NCI-H2196 treated with DMSO at 0.1 percent for 48 hours (cell line): Measurements from ENCODE around the gene RBMXL2.

Experiments
- DNase-seq: peaks from one replicate; lab custom pipeline; 2025; ENCODE audit not compliant: unreplicated experiment; lab: John Stamatoyannopoulos, UW

Gene RBMXL2

DNA sequence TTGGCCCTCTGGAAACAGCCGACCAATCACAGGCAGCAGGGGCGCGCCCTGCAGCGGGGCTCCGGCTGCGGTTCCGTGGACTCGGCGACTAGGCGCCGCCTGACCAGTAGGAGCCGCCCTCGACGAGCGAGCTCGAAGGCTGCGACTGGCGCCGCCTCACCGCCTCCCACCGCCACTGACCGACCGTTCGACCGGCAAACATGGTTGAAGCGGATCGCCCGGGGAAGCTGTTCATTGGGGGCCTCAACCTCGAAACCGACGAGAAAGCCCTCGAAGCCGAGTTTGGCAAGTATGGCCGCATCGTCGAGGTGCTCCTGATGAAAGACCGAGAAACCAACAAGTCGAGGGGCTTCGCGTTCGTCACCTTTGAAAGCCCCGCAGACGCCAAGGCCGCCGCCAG, at the start of gene RBMXL2:
TSS of gene RBMXL2 (plus strand) at position 78 of the 400 bp plus-strand sequence. CDS start at position 201, 123 bp downstream.
- DNase-seq = no peak

DNA sequence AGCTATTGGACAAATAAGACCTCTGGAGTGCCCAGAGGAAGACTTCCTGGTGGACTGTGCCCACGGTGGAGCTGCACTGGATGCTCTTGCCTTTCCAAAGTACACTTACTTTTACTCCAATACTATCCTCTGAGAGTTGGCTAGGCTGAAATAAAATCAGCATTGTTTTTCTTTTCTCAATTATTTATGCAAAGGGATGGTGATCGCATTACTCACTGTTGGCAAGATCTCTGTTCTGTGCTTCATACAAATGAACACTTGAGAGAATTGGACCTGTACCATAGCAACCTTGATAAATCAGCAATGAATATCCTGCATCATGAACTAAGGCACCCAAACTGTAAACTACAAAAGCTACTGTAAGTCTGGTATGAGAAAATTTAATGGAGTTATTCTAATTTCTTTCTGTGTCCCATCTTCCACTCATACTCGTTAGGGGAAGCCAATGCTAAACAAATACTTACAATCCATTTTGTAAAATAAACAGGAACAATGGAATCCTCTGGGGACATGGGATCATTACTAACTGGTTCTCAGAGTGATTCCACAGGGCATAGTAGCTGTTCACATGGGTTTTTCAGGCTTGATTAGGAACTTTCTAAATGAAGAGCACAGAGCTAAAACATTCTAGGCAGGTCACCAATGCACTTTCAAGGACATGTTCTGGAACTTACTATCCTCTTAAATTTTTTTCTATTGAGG, 42.2 kb upstream of the RBMXL2 start:
- DNase-seq = no peak

DNA sequence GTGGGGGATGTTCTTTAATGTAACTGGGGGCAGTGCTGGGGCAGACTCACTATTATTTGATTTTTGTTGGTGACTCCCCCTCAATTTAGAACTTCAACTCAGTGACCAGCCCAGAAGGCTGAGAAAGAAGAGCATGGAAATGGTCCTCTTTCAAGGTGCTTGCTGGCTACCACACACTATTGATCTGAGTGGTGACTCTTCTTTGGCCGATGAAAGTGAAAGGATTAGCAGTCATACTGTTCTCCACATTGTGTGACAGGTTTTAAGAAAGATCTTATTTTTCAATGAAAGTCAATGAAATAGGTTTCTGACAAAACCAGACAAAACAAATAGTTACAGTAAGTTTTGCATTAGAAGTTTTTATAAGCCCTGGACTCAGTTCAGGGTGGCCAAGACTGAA, 38.6 kb upstream of the RBMXL2 start:
- DNase-seq = no peak

DNA sequence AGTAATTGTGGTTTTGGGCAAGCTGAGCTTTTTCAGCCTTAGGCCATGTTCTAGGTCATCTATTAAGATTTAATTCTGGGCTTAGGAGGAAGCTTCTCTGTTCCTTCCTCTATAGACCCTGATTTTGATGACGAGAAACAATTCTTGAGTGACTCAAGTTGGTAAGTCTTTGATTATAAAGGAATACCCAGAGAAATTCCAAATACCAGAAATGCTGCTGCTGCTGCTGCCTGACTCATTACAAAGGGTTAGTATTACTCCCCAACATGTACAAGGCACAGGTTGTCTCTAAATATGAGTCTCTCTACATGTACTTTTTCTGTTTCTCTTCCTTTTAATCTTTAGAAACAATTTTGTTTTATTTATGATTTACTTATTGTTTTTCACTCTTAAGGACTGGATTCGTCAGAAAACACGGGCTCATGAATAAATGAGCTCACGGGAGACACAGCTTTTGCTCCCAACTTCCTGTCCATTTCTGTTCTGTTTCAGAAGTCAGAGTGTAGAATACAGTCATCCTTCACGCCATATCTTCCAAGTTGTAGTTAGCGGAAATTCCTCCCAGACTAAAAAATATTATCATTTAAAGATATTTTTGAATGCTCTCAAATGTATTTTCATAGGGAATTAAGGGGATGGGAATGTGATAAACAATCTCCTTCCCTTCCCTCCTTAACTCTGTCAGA, 31.8 kb upstream of the RBMXL2 start:
- DNase-seq = no peak

DNA sequence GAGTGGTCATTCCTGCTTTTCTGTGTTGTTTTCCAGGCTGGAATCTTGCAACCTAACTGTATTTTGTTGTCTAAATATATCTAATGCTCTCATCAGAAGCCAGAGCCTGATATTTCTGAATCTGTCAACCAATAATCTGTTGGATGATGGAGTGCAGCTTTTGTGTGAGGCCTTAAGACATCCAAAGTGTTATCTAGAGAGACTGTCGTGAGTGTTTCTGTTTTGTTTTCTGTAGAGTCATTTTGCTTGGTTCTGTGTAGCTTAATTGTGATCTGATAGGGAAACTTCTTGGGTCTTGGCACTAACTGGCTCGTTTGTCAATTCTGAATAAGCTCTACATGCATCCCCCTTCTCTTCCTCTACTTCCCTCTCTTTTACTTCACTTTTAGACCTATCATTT, 31.2 kb upstream of the RBMXL2 start:
- DNase-seq = no peak

DNA sequence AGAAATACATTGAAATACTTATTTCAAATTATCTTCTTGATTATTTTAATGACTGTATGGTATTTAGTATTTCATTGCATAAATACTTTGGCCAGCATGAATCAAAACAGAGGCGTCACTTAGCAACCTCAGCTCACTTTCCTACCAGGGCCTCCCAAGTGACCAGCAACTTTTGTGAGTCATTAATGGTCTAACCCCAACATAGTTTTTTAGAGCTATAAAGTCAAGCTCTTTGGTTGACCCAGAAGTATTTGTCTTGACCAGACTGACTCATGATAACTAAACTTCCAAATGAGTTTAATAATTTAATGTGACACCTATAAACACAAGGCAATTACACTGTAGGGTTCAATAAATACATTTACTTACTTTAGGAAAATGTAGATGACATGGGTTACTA, 27.9 kb upstream of the RBMXL2 start:
- DNase-seq = no peak

DNA sequence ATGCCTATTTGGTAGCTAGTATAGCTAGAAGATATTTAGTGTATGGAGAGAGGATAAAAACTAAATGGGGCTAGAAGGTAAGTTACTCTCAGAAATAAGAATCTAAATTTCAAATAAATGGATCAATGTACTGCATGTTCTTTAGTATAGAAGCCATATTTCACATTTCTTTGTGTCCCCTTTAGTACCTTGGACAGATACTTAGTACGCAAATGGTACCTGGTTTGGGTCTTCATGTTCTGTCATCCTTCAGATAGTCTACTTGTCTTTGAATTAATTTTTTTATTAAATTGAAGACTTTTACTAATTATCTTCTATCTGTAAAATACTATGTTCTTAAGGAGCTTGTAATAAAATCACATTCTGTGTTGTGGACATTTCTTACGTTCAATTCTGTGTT, 26.3 kb upstream of the RBMXL2 start:
- no peak for DNase-seq

DNA sequence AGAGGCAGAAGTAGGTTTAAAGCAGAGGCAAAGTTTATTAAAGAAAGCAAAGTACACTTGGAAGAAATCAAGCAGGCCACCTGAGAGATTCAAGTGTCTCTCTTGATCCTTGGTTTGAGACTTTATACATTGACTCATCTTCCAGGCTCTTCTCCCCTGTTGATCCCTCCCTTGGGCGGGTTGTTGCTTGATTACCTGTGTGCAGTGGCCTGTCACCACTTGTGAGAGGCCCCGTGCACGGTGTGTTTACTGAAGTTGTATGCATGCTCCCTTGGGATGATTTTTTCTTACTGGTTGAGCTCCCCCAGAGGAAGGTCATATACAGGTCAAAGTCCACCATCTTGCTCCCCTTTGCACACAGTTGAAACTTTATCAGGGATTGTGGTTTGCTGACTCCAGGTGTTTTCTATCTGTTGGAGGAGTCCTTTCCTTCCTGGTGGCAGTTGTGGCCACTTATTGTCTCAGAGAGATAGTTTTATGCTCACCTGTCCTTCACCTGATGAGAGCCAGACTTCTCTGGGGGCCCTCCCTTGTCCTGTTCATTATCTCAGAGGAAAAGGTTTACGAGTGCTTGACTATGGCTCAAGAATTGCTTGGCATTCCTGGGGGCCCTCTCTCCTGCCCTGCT, 16.3 kb upstream of the RBMXL2 start:
- no peak for DNase-seq

DNA sequence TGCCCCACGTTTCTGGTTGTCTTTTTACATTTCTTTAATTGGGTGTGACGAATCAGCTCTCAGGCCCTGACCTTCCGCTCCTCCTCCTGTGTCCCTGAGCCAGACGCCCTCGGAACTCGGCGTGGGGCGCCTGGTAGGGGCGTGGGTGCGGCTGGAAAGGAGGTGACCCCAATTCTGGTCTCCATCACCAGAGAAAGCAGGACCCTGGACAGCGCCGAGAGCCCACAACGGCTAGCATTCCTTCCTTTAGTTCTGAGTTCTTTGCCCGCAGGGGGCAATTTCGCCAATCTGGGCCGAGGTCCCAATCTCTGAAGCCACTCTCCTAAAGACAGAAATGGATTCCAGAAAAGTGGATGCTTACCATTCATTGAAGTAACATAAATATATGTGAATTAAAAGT, 11.7 kb upstream of the RBMXL2 start:
- DNase-seq = no peak

DNA sequence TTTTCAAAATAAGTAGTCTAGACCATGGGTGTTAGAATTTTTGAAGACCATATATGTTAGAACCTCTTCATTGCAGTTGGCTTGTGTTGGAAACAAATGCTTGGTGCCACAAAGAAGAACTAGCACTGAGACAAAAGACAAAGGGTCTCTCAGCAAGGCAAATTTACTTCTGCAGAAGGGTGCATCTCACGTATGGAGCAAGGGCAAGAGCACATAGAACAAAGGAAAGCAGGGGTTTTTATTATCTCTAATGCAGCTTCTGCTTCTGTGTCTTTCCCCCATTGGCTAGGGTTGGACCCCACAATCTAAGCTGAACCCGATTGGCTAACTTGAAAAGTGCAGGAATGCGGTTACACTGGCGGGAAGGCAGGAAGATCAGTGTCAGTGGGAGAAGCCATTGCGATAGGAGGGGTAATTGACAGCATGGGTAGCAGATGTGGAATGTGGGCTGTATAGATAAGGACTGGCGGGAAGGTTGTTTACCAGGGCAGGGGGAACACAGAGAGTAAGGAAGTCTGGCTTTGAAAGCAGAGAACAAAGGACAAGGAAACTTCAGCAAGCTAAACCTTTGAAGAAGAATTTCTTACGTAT, 9.2 kb upstream of the RBMXL2 start:
- DNase-seq = no peak

DNA sequence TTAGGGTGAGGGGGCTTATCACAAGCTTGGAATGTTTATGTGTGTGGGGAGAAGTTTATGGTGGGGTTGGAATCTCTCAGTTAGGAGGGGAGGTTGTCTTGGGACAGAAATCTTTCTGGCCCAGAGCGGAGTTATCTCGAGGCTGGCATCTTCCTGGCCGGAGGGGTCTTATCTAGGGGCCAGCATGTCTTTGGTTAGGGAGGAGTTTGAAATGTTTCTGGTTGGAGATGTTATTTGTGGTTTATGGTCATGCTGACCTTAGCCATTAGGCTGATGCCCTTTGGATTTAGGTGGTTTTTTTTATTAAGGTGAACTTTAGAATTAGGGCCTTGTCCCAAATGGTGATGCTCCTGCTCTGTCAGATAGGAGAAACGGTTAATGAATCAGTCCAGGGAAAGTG, 7.9 kb upstream of the RBMXL2 start:
- no peak for DNase-seq

DNA sequence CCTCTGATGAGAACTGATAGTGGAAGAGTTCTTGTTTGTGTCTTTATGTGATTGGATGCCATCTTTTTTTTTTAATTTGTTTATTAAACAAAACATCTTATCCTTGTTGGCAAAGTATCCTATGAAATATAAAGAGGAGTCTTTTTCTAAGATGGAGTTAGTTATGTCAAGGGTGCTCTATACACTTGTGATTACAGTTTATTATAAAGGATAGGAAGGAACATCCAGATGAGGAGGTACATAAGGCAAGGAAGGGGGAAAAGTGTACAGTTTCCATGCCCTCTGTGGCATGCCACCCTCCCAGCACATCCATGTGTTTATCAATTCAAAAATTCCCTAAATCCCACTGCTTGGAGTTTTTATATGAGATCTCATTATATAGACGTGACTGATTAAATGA, 7.4 kb upstream of the RBMXL2 start:
- no peak for DNase-seq

DNA sequence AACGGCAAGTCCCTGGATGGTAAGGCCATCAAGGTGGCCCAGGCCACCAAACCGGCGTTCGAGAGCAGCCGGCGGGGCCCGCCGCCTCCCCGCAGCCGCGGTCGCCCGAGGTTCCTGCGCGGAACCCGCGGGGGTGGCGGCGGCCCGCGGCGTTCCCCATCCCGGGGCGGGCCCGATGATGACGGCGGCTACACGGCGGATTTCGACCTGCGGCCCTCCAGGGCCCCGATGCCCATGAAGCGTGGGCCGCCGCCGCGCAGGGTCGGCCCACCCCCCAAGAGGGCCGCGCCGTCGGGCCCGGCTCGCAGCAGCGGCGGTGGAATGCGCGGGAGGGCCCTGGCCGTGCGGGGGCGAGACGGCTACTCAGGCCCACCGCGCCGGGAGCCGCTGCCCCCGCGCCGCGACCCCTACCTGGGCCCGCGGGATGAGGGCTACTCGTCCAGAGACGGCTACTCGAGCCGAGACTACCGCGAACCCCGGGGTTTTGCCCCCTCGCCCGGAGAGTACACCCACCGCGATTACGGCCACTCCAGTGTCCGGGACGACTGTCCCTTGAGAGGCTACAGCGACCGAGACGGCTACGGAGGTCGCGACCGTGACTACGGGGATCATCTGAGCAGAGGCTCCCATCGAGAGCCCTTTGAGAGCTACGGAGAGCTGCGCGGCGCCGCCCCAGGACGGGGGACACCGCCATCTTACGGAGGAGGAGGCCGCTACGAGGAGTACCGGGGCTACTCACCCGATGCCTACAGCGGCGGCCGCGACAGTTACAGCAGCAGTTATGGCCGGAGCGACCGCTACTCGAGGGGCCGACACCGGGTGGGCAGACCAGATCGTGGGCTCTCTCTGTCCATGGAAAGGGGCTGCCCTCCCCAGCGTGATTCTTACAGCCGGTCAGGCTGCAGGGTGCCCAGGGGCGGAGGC, 792 bp downstream of the RBMXL2 start:
- DNase-seq = no peak

DNA sequence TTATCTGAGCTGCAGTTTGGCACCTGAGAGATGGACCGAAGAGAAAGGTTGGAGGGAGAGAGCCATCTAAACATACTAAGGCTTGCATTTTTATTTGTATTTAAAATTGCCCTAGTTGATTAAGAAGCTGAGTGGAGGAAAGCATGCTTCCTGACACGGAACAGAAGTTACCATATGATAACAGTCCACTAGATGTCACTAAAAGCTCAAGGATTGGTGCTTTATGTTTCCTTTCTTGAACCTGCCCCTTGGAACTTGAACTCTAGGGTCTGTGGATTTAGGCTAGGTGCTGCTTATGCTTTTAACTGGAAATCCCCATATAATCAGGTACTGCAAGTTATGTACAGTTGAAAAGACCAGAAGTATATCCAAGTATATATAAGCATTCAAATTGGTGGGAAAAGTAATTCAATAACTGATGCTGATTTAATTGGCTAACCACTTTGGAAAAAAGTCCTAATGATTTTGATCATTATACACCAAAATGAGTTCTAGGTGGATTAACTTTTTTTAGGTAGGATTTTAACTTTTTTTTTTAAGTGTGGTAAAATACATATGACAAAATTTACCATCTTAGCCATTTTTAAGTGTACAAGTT, 9.5 kb downstream of the RBMXL2 start:
- peak; percentile 34 for DNase-seq

DNA sequence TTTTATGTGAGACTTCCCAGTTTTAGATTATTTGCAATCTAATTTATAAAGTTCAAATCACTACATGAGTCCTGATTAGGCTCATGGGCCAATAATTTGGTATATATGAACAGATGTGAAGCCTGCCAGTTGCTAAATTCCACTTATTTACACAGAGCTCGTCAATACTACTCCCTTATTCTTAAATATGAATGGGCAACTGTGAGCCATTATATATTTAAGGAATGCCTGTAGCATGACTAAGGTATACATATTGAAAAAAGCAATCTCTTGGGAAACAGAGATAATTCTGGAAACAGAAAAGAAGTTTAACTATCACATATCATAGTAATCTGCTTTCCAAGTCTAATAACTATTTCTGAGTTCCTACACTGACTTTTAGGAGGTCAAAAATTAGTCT, 27.0 kb downstream of the RBMXL2 start:
- no peak for DNase-seq

DNA sequence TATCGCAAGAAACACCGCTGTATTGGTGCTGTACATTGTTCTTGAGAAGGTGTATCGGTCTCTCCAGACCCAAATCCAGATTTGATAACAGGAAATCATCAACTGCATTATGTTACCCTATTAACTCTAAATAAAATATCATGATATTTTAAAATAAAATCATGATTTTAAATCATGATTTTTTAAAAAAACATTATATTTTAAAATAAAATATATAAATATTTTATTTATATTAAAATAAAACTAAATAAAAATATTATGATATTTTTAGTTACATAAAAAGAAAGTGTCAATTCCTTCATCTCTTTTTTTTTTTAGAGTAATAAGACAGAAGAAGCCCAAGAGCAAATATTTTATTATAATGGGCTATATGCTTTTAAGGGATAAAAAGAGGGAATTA, 27.6 kb downstream of the RBMXL2 start:
- no peak for DNase-seq

DNA sequence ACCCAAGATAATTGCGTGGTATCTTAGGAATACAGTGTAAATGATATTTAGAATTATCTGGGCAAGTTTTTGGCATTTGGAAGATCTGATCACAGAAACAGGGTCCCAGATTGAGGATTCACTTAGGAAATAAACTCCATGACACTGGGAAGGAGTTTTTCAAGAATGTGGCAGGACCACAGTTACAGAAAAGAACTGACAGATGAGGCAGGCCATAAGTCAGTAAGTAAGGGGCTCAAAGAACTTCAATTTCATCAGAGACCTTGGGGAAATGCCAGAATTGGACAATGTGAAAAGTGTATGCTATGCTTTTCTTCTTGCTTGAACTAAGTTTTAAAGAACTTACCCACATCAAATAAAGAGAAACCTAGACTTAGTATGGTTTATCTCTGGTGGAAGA, 49.3 kb downstream of the RBMXL2 start:
- no peak for DNase-seq
